SJCRH30 (cell line): ENCODE data around the gene BOLA1. TPM values are rescaled to one million over a fixed set of nuclear protein-coding genes. Genes with fewer than 3 reads are reported as not detected.

Experiments used
- total RNA-seq: library from RNA; depleted of rRNA; stranded (reverse); fragments of >200 nt; shearing (Covaris generic); gene quantifications from 2 replicates; pipeline ENCODE4 v1.2.3, GENCODE V29; 2014; rRNA removed

Gene BOLA1
- total RNA-seq, 1 experiment from 2014 or later: 6.3 TPM

Other genes starting within 250 kb of the BOLA1 start
- not detected in 2 replicates for gene FCGR1A, start 116.9 kb upstream of the BOLA1 start, total RNA-seq
- 17.4 and 20.0 TPM in 2 replicates for gene SV2A, start 18.3 kb downstream of the BOLA1 start, total RNA-seq
- gene SF3B4, start 28.2 kb downstream of the BOLA1 start, total RNA-seq: 32.6 and 34.9 TPM in 2 replicates
- gene MTMR11, start 37.3 kb downstream of the BOLA1 start, total RNA-seq: 2.2 and 3.0 TPM in 2 replicates
- 13.1 and 13.3 TPM in 2 replicates for gene OTUD7B, start 111.2 kb downstream of the BOLA1 start, total RNA-seq
- gene VPS45, start 168.2 kb downstream of the BOLA1 start, total RNA-seq: 41.5 and 49.5 TPM in 2 replicates